OCI-LY1 (cell line): Measurements from ENCODE around the gene RAPGEF4.

Source experiments
- CTCF ChIP-seq: fragments of 200-600 bp; sonication (generic), shearing (Covaris generic); IDR thresholded peaks from 2 replicates; pipeline ENCODE4 v1.5.1; 2017; ENCODE audit warnings: mild to moderate bottlenecking, antibody characterized with exemption, low read length, moderate library complexity, mixed read lengths
- EZH2 ChIP-seq: fragments of 200-600 bp; sonication (generic), shearing (Covaris generic); IDR thresholded peaks from 2 replicates; pipeline ENCODE4 v1.8.0; 2017; ENCODE audit warnings: borderline replicate concordance, mixed run types, mild to moderate bottlenecking, antibody characterized with exemption, low read length, moderate library complexity, mixed read lengths

- TF ChIP-seq CTCF (no peak), EZH2 (no peak)
These were observed 176.6 kb downstream of the RAPGEF4 start for GRCh38 chr2:172912266-172912665.
